Lower leg skin (tissue), 4 donors: Measurements from ENCODE around the gene ARMC12. TPM values are rescaled to one million over a fixed set of nuclear protein-coding genes. Genes with fewer than 3 reads are reported as not detected.

Source experiments
- DNase-seq, 2 donors: peaks; one replicate each; pipeline ENCODE4 v3.0.0-alpha.2; 2019; ENCODE audit warnings: low spot score in 2 of 2
- H3K4me3 ChIP-seq: fragments of 200-600 bp; sonication (generic); 2 replicates; pipeline ENCODE4 v1.5.1; 2017; ENCODE audit warnings: mild to moderate bottlenecking, low read depth; ENCODE audit not compliant: poor library complexity, severe bottlenecking
- POLR2A ChIP-seq, 2 donors: fragments of 450-650 bp; IDR thresholded peaks; one replicate each; pipeline ENCODE4 v1.6.1; 2016 to 2017; ENCODE audit warnings: antibody characterized with exemption in 2 of 2, mild to moderate bottlenecking in 1 of 2, moderate library complexity in 1 of 2
- WGBS, 2 donors: methylation state at CpG; one replicate each; pipeline ENCODE4 v1.1.5; 2018; 5-methylcytosine and 5-hydroxymethylcytosine counted together
- intact Hi-C: fragments of 100-400 bp; cut with DNase I; formaldehyde crosslinking; loops from one replicate; pipeline ENCODE4 v1.15.0; 2023; ENCODE audit warnings: low total_unique reads
- total RNA-seq, 4 donors: library from RNA; depleted of rRNA; stranded (reverse); fragments of >200 nt; gene quantifications; one replicate each; pipeline ENCODE4 v1.1.0, GENCODE V29; 2016
- TF ChIP-seq, protein P1 (sequence below), 3 donors: fragments of 450-650 bp; IDR thresholded peaks; one replicate each; pipeline ENCODE4 v1.5.1; 2016; ENCODE audit warnings: antibody characterized with exemption in 3 of 3, mild to moderate bottlenecking in 3 of 3, moderate library complexity in 2 of 3

Gene ARMC12
- total RNA-seq, 4 donors from 2014 or later = 0.52 TPM; not detected in 3

DNA sequence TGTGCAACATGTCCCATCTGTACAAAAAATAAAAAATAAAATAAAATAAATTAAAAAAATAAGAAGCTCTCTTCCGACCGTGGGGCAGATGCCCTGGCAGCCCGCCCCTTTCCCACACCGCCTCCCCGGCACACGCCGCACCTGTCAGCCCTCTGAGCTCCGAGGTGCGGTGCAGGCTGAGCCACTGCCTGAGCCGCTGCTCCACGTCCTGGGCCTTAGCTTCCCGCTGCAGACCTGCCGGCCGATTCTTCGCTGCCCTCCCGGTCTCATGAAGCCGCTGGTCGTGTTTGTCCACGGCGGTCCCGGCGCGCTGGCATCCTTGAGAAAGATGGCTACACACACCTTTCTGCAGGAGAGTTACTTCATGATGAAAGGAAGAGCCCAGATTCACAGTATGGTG is 28.9 kb downstream of the ARMC12 start:
- intact Hi-C loops = no loop called here
- DNase-seq = no peak
- WGBS, 2 donors = 86 to 94% methylated on average over 22 to 23 of the region's 23 CpGs
- no peak for TF ChIP-seq POLR2A (IDR thresholded peaks at IDR 0.05)
- TF ChIP-seq, protein P1, sequence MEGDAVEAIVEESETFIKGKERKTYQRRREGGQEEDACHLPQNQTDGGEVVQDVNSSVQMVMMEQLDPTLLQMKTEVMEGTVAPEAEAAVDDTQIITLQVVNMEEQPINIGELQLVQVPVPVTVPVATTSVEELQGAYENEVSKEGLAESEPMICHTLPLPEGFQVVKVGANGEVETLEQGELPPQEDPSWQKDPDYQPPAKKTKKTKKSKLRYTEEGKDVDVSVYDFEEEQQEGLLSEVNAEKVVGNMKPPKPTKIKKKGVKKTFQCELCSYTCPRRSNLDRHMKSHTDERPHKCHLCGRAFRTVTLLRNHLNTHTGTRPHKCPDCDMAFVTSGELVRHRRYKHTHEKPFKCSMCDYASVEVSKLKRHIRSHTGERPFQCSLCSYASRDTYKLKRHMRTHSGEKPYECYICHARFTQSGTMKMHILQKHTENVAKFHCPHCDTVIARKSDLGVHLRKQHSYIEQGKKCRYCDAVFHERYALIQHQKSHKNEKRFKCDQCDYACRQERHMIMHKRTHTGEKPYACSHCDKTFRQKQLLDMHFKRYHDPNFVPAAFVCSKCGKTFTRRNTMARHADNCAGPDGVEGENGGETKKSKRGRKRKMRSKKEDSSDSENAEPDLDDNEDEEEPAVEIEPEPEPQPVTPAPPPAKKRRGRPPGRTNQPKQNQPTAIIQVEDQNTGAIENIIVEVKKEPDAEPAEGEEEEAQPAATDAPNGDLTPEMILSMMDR (IDR thresholded peaks at IDR 0.05) = no peak
- no peak overlapping the region for H3K4me3 ChIP-seq

GRCh38 chr6:35769211-35769610 is 32.4 kb downstream of the ARMC12 start:
- no peak overlapping the region for H3K4me3 ChIP-seq
- intact Hi-C loops = no loop called here
- DNase-seq = no peak
- no peak for TF ChIP-seq POLR2A (IDR thresholded peaks at IDR 0.05)
- TF ChIP-seq, protein P1 (IDR thresholded peaks at IDR 0.05) = no peak
- 88 to 89% methylated on average over 4 of the region's 4 CpGs for WGBS, 2 donors

GRCh38 chr6:35771343-35771627 is 34.5 kb downstream of the ARMC12 start:
- TF ChIP-seq, protein P1 (IDR thresholded peaks at IDR 0.05) = no peak
- TF ChIP-seq POLR2A (IDR thresholded peaks at IDR 0.05) = no peak
- no peak for DNase-seq
- intact Hi-C loops = no loop called here
- no peak overlapping the region for H3K4me3 ChIP-seq
- WGBS, 2 donors = 49 to 59% methylated on average over 4 to 5 of the region's 5 CpGs

GRCh38 chr6:35774116-35774794 is 37.4 kb downstream of the ARMC12 start:
- no peak overlapping the region for H3K4me3 ChIP-seq
- 67 to 88% methylated on average over 11 of the region's 11 CpGs for WGBS, 2 donors
- no peak for TF ChIP-seq POLR2A (IDR thresholded peaks at IDR 0.05)
- TF ChIP-seq, protein P1 (IDR thresholded peaks at IDR 0.05) = no peak
- intact Hi-C loops = no loop called here
- no peak for DNase-seq

- intact Hi-C loops = no loop called here
- H3K4me3 ChIP-seq = no peak overlapping the region
- WGBS, 2 donors = 64 to 70% methylated on average over 6 of the region's 6 CpGs
- TF ChIP-seq POLR2A (IDR thresholded peaks at IDR 0.05) = no peak
- TF ChIP-seq, protein P1 (IDR thresholded peaks at IDR 0.05) = no peak
- no peak for DNase-seq
Measured at GRCh38 chr6:35775031-35775430, 38.2 kb downstream of the ARMC12 start.
